ENCODE data around the gene FBN1. TPM values are rescaled to one million over a fixed set of nuclear protein-coding genes. Genes with fewer than 3 reads are reported as not detected.

FBN1 gene
- total RNA-seq, 1 donor from 2014 or later: 439 TPM

DNA sequence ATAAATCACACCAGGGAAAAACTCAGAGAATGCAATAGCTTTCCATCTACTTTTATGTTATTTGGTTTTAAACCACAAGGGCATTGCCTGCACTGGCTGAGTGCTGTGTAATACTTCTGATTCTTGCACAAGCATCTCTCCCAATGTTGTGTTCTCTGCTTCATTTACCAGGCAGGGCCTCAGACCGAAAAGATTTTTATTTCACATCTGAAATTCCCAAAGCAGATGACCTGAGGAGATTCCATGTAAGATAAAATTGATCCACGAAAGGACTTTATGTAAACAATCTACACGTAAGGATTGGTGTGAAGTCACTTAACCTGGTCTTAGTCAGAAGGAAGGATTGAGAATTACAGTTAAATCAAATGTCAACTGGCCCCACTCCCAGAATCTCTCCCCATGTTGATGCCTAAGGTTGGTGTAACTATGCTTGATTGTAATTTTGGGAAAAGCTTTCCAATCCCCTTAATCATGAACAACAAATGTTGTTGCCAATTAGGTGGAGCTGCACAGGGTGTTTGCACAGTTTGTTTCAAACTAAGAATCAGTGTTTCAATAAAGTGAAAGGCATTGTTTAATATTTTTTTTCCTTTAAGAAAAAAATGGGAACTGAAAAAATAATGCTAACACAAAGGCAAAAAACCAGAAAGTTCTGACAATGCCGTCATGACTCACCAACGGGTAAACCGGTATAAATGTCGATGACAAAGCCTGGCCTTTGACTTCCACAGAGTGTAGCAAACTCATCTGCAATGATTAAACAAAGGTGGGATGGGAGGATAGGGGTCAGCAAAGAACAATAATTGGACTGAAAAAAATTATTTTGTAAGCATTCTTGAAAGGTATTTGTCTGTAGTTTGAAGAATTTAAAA, 185.7 kb downstream of the FBN1 start:
- Histone ChIP-seq H3K27ac (ENCODE audit: low read depth, low read length) (no peak overlapping the region), H3K4me1 (ENCODE audit: control insufficient read depth in 3 of 3, insufficient read depth in 3 of 3, low read length in 3 of 3) (peaks cover 0 to 2% (median 0%) of the 10 kb centered on the region in 3 donors), H3K9ac (ENCODE audit: low read depth in 1 of 3, low read length in 3 of 3) (no peak overlapping the region), H3K36me3 (ENCODE audit: control insufficient read depth in 3 of 3, insufficient read depth in 3 of 3, low read length in 3 of 3) (peaks cover 3 to 41% (median 9%) of the 10 kb centered on the region in 3 donors), H3K27me3 (ENCODE audit: control insufficient read depth in 3 of 3, insufficient read depth in 3 of 3, low read length in 3 of 3) (no peaks in the 10 kb centered on the region), H3K9me3 (ENCODE audit: control insufficient read depth in 3 of 3, low read length in 3 of 3) (no peaks in the 10 kb centered on the region), H3K4me3 (ENCODE audit: low read length in 3 of 3) (no peak overlapping the region)

DNA sequence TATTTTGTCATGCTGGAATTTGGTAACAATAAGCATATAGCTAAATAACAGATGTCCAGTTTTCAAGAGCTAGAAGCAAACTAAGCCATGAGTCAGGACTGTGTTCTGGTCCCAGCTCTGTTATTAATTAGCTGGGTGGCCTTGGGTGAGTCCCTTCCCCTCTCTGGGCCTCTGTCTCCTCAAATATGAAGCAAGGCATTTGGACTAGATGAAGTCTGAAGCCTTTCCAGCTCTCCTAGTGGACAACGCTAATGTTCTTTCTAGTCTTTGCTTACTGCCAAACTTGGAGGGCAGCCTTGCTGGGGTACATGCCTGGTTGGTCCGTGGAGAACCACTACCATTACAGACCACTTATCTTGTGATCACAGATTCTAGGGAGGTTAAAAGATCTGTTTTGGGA, 186.6 kb downstream of the FBN1 start:
- H3K27ac ChIP-seq (ENCODE audit: low read depth, low read length): no peak overlapping the region
- H3K36me3 ChIP-seq (ENCODE audit: control insufficient read depth in 3 of 3, insufficient read depth in 3 of 3, low read length in 3 of 3): peaks cover 3 to 35% (median 9%) of the 10 kb centered on the region in 3 donors
- no peaks in the 10 kb centered on the region for H3K9me3 ChIP-seq (ENCODE audit: control insufficient read depth in 3 of 3, low read length in 3 of 3)
- H3K4me3 ChIP-seq (ENCODE audit: low read length in 3 of 3): no peak overlapping the region
- no peak overlapping the region for H3K9ac ChIP-seq (ENCODE audit: low read depth in 1 of 3, low read length in 3 of 3)
- H3K27me3 ChIP-seq (ENCODE audit: control insufficient read depth in 3 of 3, insufficient read depth in 3 of 3, low read length in 3 of 3): no peaks in the 10 kb centered on the region
- H3K4me1 ChIP-seq (ENCODE audit: control insufficient read depth in 3 of 3, insufficient read depth in 3 of 3, low read length in 3 of 3): peaks cover 0 to 2% (median 0%) of the 10 kb centered on the region in 3 donors

DNA sequence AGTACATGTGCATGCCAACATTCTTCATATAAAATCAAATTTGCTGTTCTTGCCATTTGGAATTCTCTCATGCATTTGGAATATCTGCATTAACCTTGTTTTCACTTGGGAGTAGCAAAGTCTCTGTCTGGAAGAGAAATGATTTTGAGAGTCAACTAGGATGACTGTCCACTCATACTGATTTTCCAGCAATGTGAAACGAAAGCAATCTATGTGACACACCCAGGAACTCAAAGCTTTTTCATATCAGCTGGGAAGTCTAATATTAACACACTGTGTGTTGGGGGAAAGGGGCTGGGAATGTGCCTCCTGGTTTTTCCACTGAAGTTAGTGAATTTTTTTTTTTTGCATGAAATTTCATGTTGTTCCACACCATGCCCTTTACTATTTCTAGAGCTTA, 189.4 kb downstream of the FBN1 start:
- no peak overlapping the region for H3K4me3 ChIP-seq (ENCODE audit: low read length in 3 of 3)
- H3K9ac ChIP-seq (ENCODE audit: low read depth in 1 of 3, low read length in 3 of 3): no peak overlapping the region
- peaks cover 3 to 35% (median 9%) of the 10 kb centered on the region in 3 donors for H3K36me3 ChIP-seq (ENCODE audit: control insufficient read depth in 3 of 3, insufficient read depth in 3 of 3, low read length in 3 of 3)
- no peak overlapping the region for H3K27ac ChIP-seq (ENCODE audit: low read depth, low read length)
- no peaks in the 10 kb centered on the region for H3K27me3 ChIP-seq (ENCODE audit: control insufficient read depth in 3 of 3, insufficient read depth in 3 of 3, low read length in 3 of 3)
- H3K4me1 ChIP-seq (ENCODE audit: control insufficient read depth in 3 of 3, insufficient read depth in 3 of 3, low read length in 3 of 3): peaks cover 0 to 2% (median 0%) of the 10 kb centered on the region in 3 donors
- H3K9me3 ChIP-seq (ENCODE audit: control insufficient read depth in 3 of 3, low read length in 3 of 3): no peaks in the 10 kb centered on the region

DNA sequence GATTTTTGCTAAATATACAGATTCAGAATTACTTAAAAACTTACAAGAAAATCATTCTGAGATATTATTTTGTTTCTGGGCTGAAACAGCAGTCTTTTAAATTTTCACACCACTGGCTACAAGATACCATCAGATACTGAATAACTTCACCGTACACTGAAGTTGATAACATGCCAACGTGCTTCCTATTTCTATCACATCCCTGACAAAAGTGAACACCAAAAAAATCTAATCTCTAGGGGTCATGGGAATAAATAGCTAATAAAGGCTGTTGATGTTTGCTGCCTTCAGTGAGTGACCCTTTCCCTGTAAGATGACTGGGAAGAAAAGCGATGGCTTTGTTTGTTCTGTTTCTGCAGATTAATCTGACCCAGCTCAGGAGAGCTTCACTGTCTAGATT, 193.8 kb downstream of the FBN1 start:
- Histone ChIP-seq H3K9ac (ENCODE audit: low read depth in 1 of 3, low read length in 3 of 3) (no peak overlapping the region), H3K4me1 (ENCODE audit: control insufficient read depth in 3 of 3, insufficient read depth in 3 of 3, low read length in 3 of 3) (no peaks in the 10 kb centered on the region), H3K27me3 (ENCODE audit: control insufficient read depth in 3 of 3, insufficient read depth in 3 of 3, low read length in 3 of 3) (no peaks in the 10 kb centered on the region), H3K27ac (ENCODE audit: low read depth, low read length) (no peak overlapping the region), H3K36me3 (ENCODE audit: control insufficient read depth in 3 of 3, insufficient read depth in 3 of 3, low read length in 3 of 3) (peaks cover 2 to 27% (median 6%) of the 10 kb centered on the region in 3 donors), H3K9me3 (ENCODE audit: control insufficient read depth in 3 of 3, low read length in 3 of 3) (no peaks in the 10 kb centered on the region), H3K4me3 (ENCODE audit: low read length in 3 of 3) (no peak overlapping the region)

DNA sequence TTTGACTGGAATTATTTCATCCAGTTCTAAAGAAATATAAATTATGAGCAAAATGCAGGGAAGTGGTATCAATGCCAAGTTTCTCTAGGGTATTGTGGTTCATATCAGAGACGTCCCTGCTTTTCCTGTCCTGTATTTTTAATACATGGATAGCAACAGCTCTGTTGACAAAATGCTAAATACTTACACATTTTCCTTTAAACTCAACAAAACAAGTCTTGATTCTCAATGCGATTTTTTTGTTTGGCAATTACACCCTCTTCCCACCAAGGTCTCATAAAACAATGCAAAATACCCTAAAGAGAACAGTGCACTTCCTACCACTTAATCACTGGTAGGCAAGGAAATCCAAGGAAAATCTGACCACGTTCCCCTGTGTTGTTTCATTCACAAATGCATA, 194.3 kb downstream of the FBN1 start:
- H3K27ac ChIP-seq (ENCODE audit: low read depth, low read length): no peak overlapping the region
- H3K4me1 ChIP-seq (ENCODE audit: control insufficient read depth in 3 of 3, insufficient read depth in 3 of 3, low read length in 3 of 3): no peaks in the 10 kb centered on the region
- no peaks in the 10 kb centered on the region for H3K9me3 ChIP-seq (ENCODE audit: control insufficient read depth in 3 of 3, low read length in 3 of 3)
- H3K4me3 ChIP-seq (ENCODE audit: low read length in 3 of 3): no peak overlapping the region
- H3K27me3 ChIP-seq (ENCODE audit: control insufficient read depth in 3 of 3, insufficient read depth in 3 of 3, low read length in 3 of 3): no peaks in the 10 kb centered on the region
- H3K9ac ChIP-seq (ENCODE audit: low read depth in 1 of 3, low read length in 3 of 3): no peak overlapping the region
- H3K36me3 ChIP-seq (ENCODE audit: control insufficient read depth in 3 of 3, insufficient read depth in 3 of 3, low read length in 3 of 3): peaks cover 0 to 25% (median 6%) of the 10 kb centered on the region in 3 donors

DNA sequence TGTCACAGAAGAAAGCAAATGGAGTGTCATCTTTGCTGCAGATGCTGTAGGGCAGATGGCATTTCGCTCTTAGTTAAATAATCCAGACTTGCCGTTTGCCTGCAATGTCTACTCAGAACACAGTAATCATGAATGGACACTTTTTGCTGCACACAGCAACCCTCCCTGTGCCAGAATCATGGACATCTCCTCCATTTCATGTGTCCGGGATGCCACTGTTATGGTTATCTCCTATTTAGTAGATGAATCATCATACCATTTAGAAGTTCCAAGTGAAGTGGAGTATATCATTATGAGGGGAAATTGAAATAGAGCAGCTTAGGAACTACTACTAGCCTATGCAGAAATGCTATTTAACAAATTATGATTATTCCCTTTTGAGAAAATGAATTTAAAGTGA, 195.8 kb downstream of the FBN1 start:
- peaks cover 2 to 17% (median 2%) of the 10 kb centered on the region in 3 donors for H3K36me3 ChIP-seq (ENCODE audit: control insufficient read depth in 3 of 3, insufficient read depth in 3 of 3, low read length in 3 of 3)
- no peaks in the 10 kb centered on the region for H3K27me3 ChIP-seq (ENCODE audit: control insufficient read depth in 3 of 3, insufficient read depth in 3 of 3, low read length in 3 of 3)
- no peak overlapping the region for H3K4me3 ChIP-seq (ENCODE audit: low read length in 3 of 3)
- no peak overlapping the region for H3K27ac ChIP-seq (ENCODE audit: low read depth, low read length)
- H3K4me1 ChIP-seq (ENCODE audit: control insufficient read depth in 3 of 3, insufficient read depth in 3 of 3, low read length in 3 of 3): no peaks in the 10 kb centered on the region
- no peaks in the 10 kb centered on the region for H3K9me3 ChIP-seq (ENCODE audit: control insufficient read depth in 3 of 3, low read length in 3 of 3)
- no peak overlapping the region for H3K9ac ChIP-seq (ENCODE audit: low read depth in 1 of 3, low read length in 3 of 3)

DNA sequence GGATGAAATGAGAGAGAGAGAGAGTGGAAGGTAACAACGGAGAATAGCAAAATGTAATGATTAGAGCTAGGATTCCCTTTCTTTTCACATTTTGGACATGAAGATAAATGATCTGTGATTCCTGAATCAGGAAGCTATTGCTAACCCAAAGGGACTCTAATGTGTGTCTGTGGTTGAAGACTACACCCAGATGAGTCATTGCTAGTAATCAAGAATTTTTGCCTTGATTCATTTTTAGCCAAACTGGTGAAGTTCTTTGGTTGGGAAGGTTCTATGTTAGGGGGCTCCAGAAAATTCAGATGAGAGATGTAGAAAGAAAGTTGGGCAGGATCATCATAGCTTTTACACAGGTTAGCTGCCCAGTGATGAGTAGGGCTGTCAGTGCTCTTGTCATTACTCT, 197.9 kb downstream of the FBN1 start:
- peaks cover 2 to 26% (median 9%) of the 10 kb centered on the region in 3 donors for H3K36me3 ChIP-seq (ENCODE audit: control insufficient read depth in 3 of 3, insufficient read depth in 3 of 3, low read length in 3 of 3)
- H3K4me3 ChIP-seq (ENCODE audit: low read length in 3 of 3): no peak overlapping the region
- H3K9me3 ChIP-seq (ENCODE audit: control insufficient read depth in 3 of 3, low read length in 3 of 3): no peaks in the 10 kb centered on the region
- no peaks in the 10 kb centered on the region for H3K27me3 ChIP-seq (ENCODE audit: control insufficient read depth in 3 of 3, insufficient read depth in 3 of 3, low read length in 3 of 3)
- H3K27ac ChIP-seq (ENCODE audit: low read depth, low read length): no peak overlapping the region
- no peaks in the 10 kb centered on the region for H3K4me1 ChIP-seq (ENCODE audit: control insufficient read depth in 3 of 3, insufficient read depth in 3 of 3, low read length in 3 of 3)
- H3K9ac ChIP-seq (ENCODE audit: low read depth in 1 of 3, low read length in 3 of 3): no peak overlapping the region

DNA sequence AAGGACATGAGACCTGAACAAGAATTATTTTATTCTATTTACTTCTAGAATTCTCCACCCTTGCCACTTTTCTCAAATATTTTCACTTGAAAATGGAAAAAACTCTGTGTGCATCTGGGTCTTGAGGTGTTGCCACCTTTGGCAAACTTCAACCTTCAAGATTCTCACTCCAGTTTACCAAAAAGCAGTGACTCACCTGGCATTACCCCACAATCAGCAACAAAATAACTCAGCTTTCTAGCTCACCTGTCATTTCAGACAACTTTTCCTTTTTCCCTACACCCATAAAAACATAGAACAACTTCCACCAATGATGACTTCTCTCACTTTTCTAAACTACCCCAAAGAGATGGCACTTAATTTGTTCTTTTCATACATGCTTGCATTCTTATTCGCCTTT, 198.5 kb downstream of the FBN1 start:
- H3K27me3 ChIP-seq (ENCODE audit: control insufficient read depth in 3 of 3, insufficient read depth in 3 of 3, low read length in 3 of 3): no peaks in the 10 kb centered on the region
- H3K4me3 ChIP-seq (ENCODE audit: low read length in 3 of 3): no peak overlapping the region
- H3K9ac ChIP-seq (ENCODE audit: low read depth in 1 of 3, low read length in 3 of 3): no peak overlapping the region
- peaks cover 2 to 25% (median 9%) of the 10 kb centered on the region in 3 donors for H3K36me3 ChIP-seq (ENCODE audit: control insufficient read depth in 3 of 3, insufficient read depth in 3 of 3, low read length in 3 of 3)
- H3K27ac ChIP-seq (ENCODE audit: low read depth, low read length): no peak overlapping the region
- H3K4me1 ChIP-seq (ENCODE audit: control insufficient read depth in 3 of 3, insufficient read depth in 3 of 3, low read length in 3 of 3): no peaks in the 10 kb centered on the region
- H3K9me3 ChIP-seq (ENCODE audit: control insufficient read depth in 3 of 3, low read length in 3 of 3): no peaks in the 10 kb centered on the region

DNA sequence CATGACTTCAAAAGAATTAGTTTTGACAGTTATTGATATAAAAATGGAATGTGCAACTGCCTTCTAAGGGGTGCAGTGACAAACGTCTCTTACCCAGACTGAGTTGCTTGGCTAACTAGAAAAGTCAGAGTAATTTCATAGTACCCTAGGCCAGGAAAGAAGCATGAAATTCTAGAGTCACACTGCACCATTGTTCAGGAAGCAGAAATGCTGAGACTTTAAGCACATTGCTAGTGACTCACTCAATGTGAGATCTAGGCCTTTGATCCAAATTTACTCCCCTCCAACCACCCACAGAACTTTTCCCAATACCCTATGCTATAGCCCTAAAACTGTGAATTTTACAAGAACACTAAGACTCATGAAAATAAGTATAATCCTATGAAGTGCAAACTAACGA, 203.5 kb downstream of the FBN1 start:
- Histone ChIP-seq H3K36me3 (ENCODE audit: control insufficient read depth in 3 of 3, insufficient read depth in 3 of 3, low read length in 3 of 3) (peaks cover 2 to 19% (median 9%) of the 10 kb centered on the region in 3 donors), H3K27me3 (ENCODE audit: control insufficient read depth in 3 of 3, insufficient read depth in 3 of 3, low read length in 3 of 3) (no peaks in the 10 kb centered on the region)

DNA sequence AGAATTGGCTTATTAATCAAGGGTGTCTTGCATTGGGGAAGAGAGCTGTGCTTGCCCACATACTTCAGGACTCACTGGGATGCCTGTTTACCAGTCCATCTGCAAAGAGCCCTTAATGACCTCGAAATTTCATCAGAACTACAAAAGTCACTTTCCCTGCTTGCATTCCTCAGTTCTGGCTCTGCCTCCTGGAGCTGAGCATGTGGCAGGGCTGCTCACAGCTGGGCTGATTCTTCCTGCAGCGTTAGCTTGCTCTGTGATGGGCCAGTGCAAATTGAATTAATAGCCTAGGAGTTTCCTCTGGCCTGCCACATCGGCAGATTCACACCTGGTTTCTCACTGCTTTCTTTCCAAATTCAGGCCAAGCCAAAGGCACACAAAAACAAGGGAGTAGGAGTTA, 205.4 kb downstream of the FBN1 start:
- no peak overlapping the region for H3K4me3 ChIP-seq (ENCODE audit: low read length in 3 of 3)
- no peaks in the 10 kb centered on the region for H3K4me1 ChIP-seq (ENCODE audit: control insufficient read depth in 3 of 3, insufficient read depth in 3 of 3, low read length in 3 of 3)
- H3K9me3 ChIP-seq (ENCODE audit: control insufficient read depth in 3 of 3, low read length in 3 of 3): no peaks in the 10 kb centered on the region
- H3K9ac ChIP-seq (ENCODE audit: low read depth in 1 of 3, low read length in 3 of 3): no peak overlapping the region
- peaks cover 0 to 18% (median 10%) of the 10 kb centered on the region in 3 donors for H3K36me3 ChIP-seq (ENCODE audit: control insufficient read depth in 3 of 3, insufficient read depth in 3 of 3, low read length in 3 of 3)
- no peaks in the 10 kb centered on the region for H3K27me3 ChIP-seq (ENCODE audit: control insufficient read depth in 3 of 3, insufficient read depth in 3 of 3, low read length in 3 of 3)
- H3K27ac ChIP-seq (ENCODE audit: low read depth, low read length): no peak overlapping the region

More for the DNA sequence above, 203.5 kb downstream of the FBN1 start:
- H3K9ac ChIP-seq (ENCODE audit: low read depth in 1 of 3, low read length in 3 of 3): no peak overlapping the region
- no peak overlapping the region for H3K27ac ChIP-seq (ENCODE audit: low read depth, low read length)
- H3K4me1 ChIP-seq (ENCODE audit: control insufficient read depth in 3 of 3, insufficient read depth in 3 of 3, low read length in 3 of 3): no peaks in the 10 kb centered on the region
- no peaks in the 10 kb centered on the region for H3K9me3 ChIP-seq (ENCODE audit: control insufficient read depth in 3 of 3, low read length in 3 of 3)
- H3K4me3 ChIP-seq (ENCODE audit: low read length in 3 of 3): no peak overlapping the region
